Measurements from ENCODE around the gene RNF207. TPM values are rescaled to one million over a fixed set of nuclear protein-coding genes. Genes with fewer than 3 reads are reported as not detected.
A peak's percentile ranks its signal among the peaks of the same experiment; 100 is the strongest.

RNF207 gene
- total and polyA plus RNA-seq, 2 of the 13 experiments (the other 11 are each of a cell fraction or from before 2014, with no cell fraction given), result 9.8 to 15.9 TPM

DNA sequence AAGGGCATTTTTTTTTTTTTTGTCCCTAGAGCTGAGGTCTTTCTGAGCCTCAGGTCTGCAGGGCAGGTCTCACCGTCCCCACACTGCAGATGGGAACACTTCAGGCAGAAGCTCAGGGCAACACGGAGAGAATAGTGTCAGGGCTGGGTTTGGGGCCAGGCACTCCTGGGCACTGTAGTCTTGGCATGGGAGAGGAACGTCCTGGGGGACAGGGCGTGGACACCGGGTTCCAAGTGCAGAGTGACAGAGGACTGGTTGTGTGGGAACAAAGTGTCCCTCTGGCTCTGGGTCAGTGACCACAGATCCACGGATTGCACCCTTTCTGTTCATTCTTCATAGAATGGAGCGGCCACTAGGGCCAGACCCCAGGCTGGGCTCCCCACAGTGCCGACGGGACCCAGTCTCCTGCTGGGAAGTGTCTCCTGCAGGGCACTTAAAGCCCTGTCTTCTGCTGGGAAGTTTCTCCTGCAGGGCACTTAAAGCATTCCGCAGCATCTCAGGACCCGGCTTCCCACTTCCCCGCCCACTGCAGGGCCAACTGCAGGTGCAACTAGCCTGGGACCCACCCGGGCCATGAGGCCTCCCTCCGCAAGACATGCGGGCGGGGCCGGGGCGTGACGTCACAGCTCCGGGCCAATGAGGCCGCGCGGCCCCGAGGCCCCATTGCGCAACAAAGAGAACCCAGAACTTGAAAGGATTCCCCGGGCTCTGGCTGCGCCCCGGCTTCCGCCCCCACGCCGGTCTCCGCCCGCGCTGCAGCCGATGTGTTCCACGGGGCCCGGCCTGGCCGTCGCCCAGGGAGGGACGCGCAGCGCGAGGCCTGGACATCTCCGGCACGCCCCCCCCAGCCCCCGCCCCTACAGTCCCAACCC, 53.8 kb downstream of the RNF207 start (continued):
- TF ChIP-seq, protein P1, sequence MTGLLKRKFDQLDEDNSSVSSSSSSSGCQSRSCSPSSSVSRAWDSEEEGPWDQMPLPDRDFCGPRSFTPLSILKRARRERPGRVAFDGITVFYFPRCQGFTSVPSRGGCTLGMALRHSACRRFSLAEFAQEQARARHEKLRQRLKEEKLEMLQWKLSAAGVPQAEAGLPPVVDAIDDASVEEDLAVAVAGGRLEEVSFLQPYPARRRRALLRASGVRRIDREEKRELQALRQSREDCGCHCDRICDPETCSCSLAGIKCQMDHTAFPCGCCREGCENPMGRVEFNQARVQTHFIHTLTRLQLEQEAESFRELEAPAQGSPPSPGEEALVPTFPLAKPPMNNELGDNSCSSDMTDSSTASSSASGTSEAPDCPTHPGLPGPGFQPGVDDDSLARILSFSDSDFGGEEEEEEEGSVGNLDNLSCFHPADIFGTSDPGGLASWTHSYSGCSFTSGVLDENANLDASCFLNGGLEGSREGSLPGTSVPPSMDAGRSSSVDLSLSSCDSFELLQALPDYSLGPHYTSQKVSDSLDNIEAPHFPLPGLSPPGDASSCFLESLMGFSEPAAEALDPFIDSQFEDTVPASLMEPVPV (CRISPR knock-in tag; IDR thresholded peaks at IDR 0.05), result peak; percentile 68; the same call in 1 of the 2 replicates
- TF ChIP-seq RARA (CRISPR knock-in tag; IDR thresholded peaks at IDR 0.05), result no peak
- TF ChIP-seq NR3C1 (CRISPR knock-in tag; IDR thresholded peaks at IDR 0.05), result no peak
- peak; percentile 53; the same call in 1 of the 2 replicates for TF ChIP-seq HOXA3 (CRISPR knock-in tag; IDR thresholded peaks at IDR 0.05)
- TF ChIP-seq NAIF1 (CRISPR knock-in tag; IDR thresholded peaks at IDR 0.05; ENCODE audit: borderline replicate concordance), result no peak
- TF ChIP-seq ZBTB20 (CRISPR knock-in tag; IDR thresholded peaks at IDR 0.05; ENCODE audit: borderline replicate concordance, low read depth), result no peak
- no peak for TF ChIP-seq SIN3B (IDR thresholded peaks at IDR 0.05; ENCODE audit: low read length)
- no peak for TF ChIP-seq ZBTB8A (CRISPR knock-in tag; IDR thresholded peaks at IDR 0.05; ENCODE audit: borderline replicate concordance, low read depth)
- no peak for TF ChIP-seq ATAD3A (CRISPR knock-in tag; IDR thresholded peaks at IDR 0.05)
- TF ChIP-seq YEATS2 (CRISPR knock-in tag; IDR thresholded peaks at IDR 0.05; ENCODE audit: borderline replicate concordance), result no peak
- no peak for TF ChIP-seq ZNF841 (CRISPR knock-in tag; IDR thresholded peaks at IDR 0.05; ENCODE audit: borderline replicate concordance)
- TF ChIP-seq MZF1 (CRISPR knock-in tag; IDR thresholded peaks at IDR 0.05; ENCODE audit: borderline replicate concordance), result no peak
- TF ChIP-seq KAT2B (IDR thresholded peaks at IDR 0.05; ENCODE audit: borderline replicate concordance, low read depth, low read length), result no peak
- TF ChIP-seq, protein P2, sequence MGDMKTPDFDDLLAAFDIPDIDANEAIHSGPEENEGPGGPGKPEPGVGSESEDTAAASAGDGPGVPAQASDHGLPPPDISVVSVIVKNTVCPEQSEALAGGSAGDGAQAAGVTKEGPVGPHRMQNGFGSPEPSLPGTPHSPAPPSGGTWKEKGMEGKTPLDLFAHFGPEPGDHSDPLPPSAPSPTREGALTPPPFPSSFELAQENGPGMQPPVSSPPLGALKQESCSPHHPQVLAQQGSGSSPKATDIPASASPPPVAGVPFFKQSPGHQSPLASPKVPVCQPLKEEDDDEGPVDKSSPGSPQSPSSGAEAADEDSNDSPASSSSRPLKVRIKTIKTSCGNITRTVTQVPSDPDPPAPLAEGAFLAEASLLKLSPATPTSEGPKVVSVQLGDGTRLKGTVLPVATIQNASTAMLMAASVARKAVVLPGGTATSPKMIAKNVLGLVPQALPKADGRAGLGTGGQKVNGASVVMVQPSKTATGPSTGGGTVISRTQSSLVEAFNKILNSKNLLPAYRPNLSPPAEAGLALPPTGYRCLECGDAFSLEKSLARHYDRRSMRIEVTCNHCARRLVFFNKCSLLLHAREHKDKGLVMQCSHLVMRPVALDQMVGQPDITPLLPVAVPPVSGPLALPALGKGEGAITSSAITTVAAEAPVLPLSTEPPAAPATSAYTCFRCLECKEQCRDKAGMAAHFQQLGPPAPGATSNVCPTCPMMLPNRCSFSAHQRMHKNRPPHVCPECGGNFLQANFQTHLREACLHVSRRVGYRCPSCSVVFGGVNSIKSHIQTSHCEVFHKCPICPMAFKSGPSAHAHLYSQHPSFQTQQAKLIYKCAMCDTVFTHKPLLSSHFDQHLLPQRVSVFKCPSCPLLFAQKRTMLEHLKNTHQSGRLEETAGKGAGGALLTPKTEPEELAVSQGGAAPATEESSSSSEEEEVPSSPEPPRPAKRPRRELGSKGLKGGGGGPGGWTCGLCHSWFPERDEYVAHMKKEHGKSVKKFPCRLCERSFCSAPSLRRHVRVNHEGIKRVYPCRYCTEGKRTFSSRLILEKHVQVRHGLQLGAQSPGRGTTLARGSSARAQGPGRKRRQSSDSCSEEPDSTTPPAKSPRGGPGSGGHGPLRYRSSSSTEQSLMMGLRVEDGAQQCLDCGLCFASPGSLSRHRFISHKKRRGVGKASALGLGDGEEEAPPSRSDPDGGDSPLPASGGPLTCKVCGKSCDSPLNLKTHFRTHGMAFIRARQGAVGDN (CRISPR knock-in tag; IDR thresholded peaks at IDR 0.05), result peak; percentile 65
- peak; percentile 62 for TF ChIP-seq CREM (IDR thresholded peaks at IDR 0.05)
- no peak; the same call in 1 of the 2 replicates for TF ChIP-seq CREM (CRISPR knock-in tag; IDR thresholded peaks at IDR 0.05)
- peak; percentile 97 for TF ChIP-seq CEBPG (CRISPR knock-in tag; IDR thresholded peaks at IDR 0.05)
- no peak for TF ChIP-seq SMAD9 (CRISPR knock-in tag; IDR thresholded peaks at IDR 0.05)
- TF ChIP-seq RBM39 (IDR thresholded peaks at IDR 0.05; ENCODE audit: low read depth, low read length, poor library complexity, severe bottlenecking), result peak; percentile 24
- peak; percentile 57; the same call in 1 of the 2 replicates for TF ChIP-seq ZNF501 (CRISPR knock-in tag; IDR thresholded peaks at IDR 0.05)
- peak; percentile 32; the same call in 1 of the 2 replicates for TF ChIP-seq ATF7 (IDR thresholded peaks at IDR 0.05)
- TF ChIP-seq ATF7 (CRISPR knock-in tag; IDR thresholded peaks at IDR 0.05), result no peak
- TF ChIP-seq ZNF34 (CRISPR knock-in tag; IDR thresholded peaks at IDR 0.05; ENCODE audit: borderline replicate concordance), result no peak
- 0 out of 2 replicates have a peak, but pooled peaks have one; percentile 18 for TF ChIP-seq ISL2 (CRISPR knock-in tag; IDR thresholded peaks at IDR 0.05)
